Thyroid gland (tissue), 4 donors: ENCODE measurements around the gene SLC6A5.

Experiments used
- POLR2A ChIP-seq, 2 donors: fragments of 450-650 bp; IDR thresholded peaks; one replicate each; pipeline ENCODE4 v1.6.1; 2017; ENCODE audit warnings: antibody characterized with exemption in 2 of 2, mild to moderate bottlenecking in 2 of 2, moderate library complexity in 1 of 2
- TF ChIP-seq, protein P1 (sequence below), 6 experiments: fragments of 200-600 bp in 3 of 6; fragments of 450-650 bp in 3 of 6; sonication (generic) in 3 of 6; IDR thresholded peaks; one replicate each; pipeline ENCODE4 v1.5.1; 2016 to 2019; ENCODE audit warnings: antibody characterized with exemption in 6 of 6, mild to moderate bottlenecking in 2 of 6, inconsistent platforms in 1 of 6, moderate library complexity in 1 of 6

DNA sequence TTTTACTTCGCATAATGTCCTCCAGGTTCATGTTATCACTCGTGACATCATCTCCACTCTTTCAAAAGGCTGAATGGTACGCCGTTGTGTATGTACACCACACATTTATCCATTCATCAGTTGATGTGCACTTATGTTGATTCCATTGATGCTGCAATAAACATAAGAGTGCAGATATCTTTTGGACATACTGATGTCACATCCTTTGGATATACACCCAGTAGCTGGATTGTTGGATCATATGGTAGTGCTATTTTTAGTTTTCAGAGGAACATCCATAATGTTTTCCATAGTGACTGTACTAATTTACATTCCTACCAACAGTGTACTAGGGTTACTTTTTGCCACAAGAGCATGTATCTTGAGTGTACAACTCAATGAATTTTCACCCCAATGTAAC is 45.0 kb downstream of the SLC6A5 start:
- no peak for TF ChIP-seq POLR2A (IDR thresholded peaks at IDR 0.05)
- TF ChIP-seq, protein P1, sequence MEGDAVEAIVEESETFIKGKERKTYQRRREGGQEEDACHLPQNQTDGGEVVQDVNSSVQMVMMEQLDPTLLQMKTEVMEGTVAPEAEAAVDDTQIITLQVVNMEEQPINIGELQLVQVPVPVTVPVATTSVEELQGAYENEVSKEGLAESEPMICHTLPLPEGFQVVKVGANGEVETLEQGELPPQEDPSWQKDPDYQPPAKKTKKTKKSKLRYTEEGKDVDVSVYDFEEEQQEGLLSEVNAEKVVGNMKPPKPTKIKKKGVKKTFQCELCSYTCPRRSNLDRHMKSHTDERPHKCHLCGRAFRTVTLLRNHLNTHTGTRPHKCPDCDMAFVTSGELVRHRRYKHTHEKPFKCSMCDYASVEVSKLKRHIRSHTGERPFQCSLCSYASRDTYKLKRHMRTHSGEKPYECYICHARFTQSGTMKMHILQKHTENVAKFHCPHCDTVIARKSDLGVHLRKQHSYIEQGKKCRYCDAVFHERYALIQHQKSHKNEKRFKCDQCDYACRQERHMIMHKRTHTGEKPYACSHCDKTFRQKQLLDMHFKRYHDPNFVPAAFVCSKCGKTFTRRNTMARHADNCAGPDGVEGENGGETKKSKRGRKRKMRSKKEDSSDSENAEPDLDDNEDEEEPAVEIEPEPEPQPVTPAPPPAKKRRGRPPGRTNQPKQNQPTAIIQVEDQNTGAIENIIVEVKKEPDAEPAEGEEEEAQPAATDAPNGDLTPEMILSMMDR (IDR thresholded peaks at IDR 0.05), result no peak
